Kidney (tissue), 14 donors: Measurements from ENCODE around the gene ATOSB. TPM values are rescaled to one million over a fixed set of nuclear protein-coding genes. Genes with fewer than 3 reads are reported as not detected.
A peak's percentile ranks its signal among the peaks of the same experiment; 100 is the strongest.

Experiments
- DNase-seq, 5 donors: peaks; one replicate each; pipeline ENCODE4 v3.0.0-alpha.2; 2013 to 2020
- FAIRE-seq: peaks from 2 replicates; lab custom pipeline; 2012; peaks lifted over from hg19 to GRCh38; lab: Jason Lieb, UNC
- H3K27ac ChIP-seq, 2 donors: one replicate each; pipeline ENCODE4 v1.7.0; 2013; ENCODE audit warnings: low read depth in 2 of 2, low read length in 2 of 2, inconsistent platforms in 1 of 2
- H3K27me3 ChIP-seq: one replicate; pipeline ENCODE4 v1.7.1; 2013; ENCODE audit warnings: low read length, inconsistent platforms; ENCODE audit not compliant: control insufficient read depth, insufficient read depth
- H3K36me3 ChIP-seq, 3 donors: one replicate each; pipeline versions ENCODE4 v1.7.0 to v1.7.1; 2013; ENCODE audit warnings: low read length in 3 of 3, control low read depth in 1 of 3, inconsistent platforms in 1 of 3; ENCODE audit not compliant: insufficient read depth in 3 of 3, control insufficient read depth in 2 of 3
- H3K4me1 ChIP-seq, 3 donors: one replicate each; pipeline versions ENCODE4 v1.7.0 to v1.7.1; 2013; ENCODE audit warnings: low read length in 3 of 3, inconsistent platforms in 1 of 3, low read depth in 1 of 3; ENCODE audit not compliant: control insufficient read depth in 2 of 3, insufficient read depth in 2 of 3
- H3K4me3 ChIP-seq, 3 donors: one replicate each; pipeline versions ENCODE4 v1.7.0 to v1.8.1; 2013; ENCODE audit warnings: low read length in 3 of 3, control low read depth in 1 of 3, inconsistent platforms in 1 of 3
- H3K9ac ChIP-seq, 3 donors: one replicate each; pipeline versions ENCODE4 v1.7.0 to v1.7.1; 2013; ENCODE audit warnings: low read length in 3 of 3, control low read depth in 1 of 3, inconsistent platforms in 1 of 3
- H3K9me3 ChIP-seq, 3 donors: one replicate each; pipeline versions ENCODE4 v1.7.0 to v1.7.1; 2013; ENCODE audit warnings: low read length in 3 of 3, control low read depth in 1 of 3, inconsistent platforms in 1 of 3; ENCODE audit not compliant: control insufficient read depth in 2 of 3, insufficient read depth in 1 of 3
- intact Hi-C: fragments of 100-400 bp; cut with DNase I; formaldehyde crosslinking; loops from one replicate; pipeline ENCODE4 v1.11.1; 2022
- polyA plus RNA-seq: library from polyadenylated mRNA; stranded (reverse); fragments of 350-450 nt; fragmentation: Illumina TruSeq; extraction: RNeasy Lipid Tissue Mini Kit (QIAGEN cat#74804); gene quantifications from one replicate; pipeline ENCODE4 v1.2.3, GENCODE V29; 2014; ENCODE audit warnings: low read depth, low replicate concordance; ENCODE audit not compliant: insufficient read depth
- total RNA-seq: library from RNA; stranded (reverse); fragmentation: NEBNext Ultra II Directional; extraction: Animal tissue kit (Norgen Biotek cat#: 25700); gene quantifications from one replicate; pipeline ENCODE4 v1.2.1, GENCODE V29; 2021
- TF ChIP-seq, protein P1 (sequence below): IDR thresholded peaks from 3 replicates; pipeline ENCODE4 v1.5.1; 2012; ENCODE audit warnings: mild to moderate bottlenecking, moderate library complexity, borderline replicate concordance; ENCODE audit not compliant: insufficient read depth; ENCODE audit errors: extremely low read depth
- donor health status: control.
- donor health status: control.
- donor health status: control.
- donor health status: control.
- donor health status: control.
- donor health status: DM: yes; HTN: yes; CAD: no.
- donor health status: Normal renal cell carcinoma (clear cell type).

Gene ATOSB
- total and polyA plus RNA-seq, 2 donors from 2014 or later: 18.6 to 19.5 TPM

DNA sequence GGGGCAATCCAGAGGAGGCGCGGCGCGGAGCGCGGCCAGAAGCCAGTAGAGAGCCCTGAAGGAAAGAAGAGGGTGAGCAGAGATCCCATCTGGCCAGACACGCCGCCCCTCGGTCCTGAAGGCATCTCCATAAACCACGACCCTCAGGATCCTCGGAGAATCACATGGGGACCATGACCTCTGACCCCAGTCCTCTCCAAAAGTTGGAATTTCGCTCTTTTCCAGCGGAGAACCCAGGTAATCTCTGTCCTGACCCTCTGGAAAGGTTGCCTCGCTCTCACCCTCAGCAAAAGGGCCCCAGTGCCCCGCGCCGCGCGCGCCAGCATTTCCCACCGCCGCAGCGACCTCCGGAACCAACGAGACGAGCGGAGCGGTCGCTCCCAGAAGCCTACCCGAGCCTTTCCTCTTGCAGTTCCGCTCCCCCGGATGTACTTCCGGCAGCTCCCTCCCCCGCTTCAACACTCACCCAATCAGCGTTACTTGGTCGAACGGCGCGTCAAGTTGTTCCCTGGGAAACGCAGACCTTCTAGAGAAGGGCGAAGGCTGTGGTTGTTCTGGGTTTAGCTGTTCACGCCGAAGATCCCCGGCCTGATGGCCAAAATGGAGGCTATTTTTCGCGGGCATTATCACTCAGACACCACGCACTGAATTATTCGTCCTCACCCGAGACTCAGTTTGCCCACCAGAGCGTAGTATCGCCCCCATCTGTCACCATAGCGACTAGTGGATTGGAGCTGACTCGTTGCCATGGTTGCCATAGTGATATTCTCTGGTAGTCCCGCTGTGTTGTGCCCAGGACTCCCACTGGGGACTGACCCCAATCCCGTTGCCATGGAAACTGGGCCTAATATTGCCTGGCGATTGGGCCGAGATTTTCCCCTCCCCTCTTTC lies 12.6 kb downstream of the ATOSB start, which contains the start of gene STOML2:
Gene STOML2, minus strand, starts transcription at position 363 of the 891 bp plus-strand sequence. Its CDS starts 37 bp downstream, at position 326.
- H3K36me3 ChIP-seq: peaks cover 8 to 32% (median 21%) of the 10 kb centered on the region in 3 donors
- no peaks in the 10 kb centered on the region for H3K27me3 ChIP-seq
- intact Hi-C loops: no loop called here
- peaks cover 11 to 20% (median 15%) of the 10 kb centered on the region in 3 donors for H3K4me1 ChIP-seq
- peak within 1 kb of the TSS; percentile 83 to 99 (median 90) for H3K4me3 ChIP-seq
- TF ChIP-seq, protein P1, sequence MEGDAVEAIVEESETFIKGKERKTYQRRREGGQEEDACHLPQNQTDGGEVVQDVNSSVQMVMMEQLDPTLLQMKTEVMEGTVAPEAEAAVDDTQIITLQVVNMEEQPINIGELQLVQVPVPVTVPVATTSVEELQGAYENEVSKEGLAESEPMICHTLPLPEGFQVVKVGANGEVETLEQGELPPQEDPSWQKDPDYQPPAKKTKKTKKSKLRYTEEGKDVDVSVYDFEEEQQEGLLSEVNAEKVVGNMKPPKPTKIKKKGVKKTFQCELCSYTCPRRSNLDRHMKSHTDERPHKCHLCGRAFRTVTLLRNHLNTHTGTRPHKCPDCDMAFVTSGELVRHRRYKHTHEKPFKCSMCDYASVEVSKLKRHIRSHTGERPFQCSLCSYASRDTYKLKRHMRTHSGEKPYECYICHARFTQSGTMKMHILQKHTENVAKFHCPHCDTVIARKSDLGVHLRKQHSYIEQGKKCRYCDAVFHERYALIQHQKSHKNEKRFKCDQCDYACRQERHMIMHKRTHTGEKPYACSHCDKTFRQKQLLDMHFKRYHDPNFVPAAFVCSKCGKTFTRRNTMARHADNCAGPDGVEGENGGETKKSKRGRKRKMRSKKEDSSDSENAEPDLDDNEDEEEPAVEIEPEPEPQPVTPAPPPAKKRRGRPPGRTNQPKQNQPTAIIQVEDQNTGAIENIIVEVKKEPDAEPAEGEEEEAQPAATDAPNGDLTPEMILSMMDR: no peak
- peak; percentile 97 to 98 (median 98) for DNase-seq
- H3K9ac ChIP-seq: peak within 1 kb of the TSS; percentile 88 to 100 (median 93)
- FAIRE-seq: peak; percentile 53
- no peaks in the 10 kb centered on the region for H3K9me3 ChIP-seq
- H3K27ac ChIP-seq: peak within 1 kb of the TSS; percentile 80 to 82

DNA sequence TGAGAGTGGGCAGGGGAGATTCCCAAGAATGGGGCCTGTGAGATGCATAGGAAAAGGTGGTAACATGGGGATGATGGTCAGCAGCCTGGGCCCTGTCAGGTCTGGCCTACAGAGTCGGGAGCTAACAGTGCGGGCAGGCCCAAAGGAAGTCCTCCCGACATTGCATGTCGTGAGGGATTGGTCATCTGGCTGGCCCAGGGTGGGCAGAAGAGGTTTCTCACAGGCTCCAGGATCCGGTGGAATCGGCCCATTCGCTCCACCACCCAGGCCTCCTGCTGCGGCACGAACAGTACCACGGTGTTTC lies 13.2 kb downstream of the ATOSB start:
- DNase-seq: peak in 1 of 5 donors; percentile 85
- Histone ChIP-seq H3K9me3 (no peaks in the 10 kb centered on the region), H3K9ac (peak overlapping the region; percentile 88 to 100 (median 93)), H3K4me3 (peak overlapping the region; percentile 83 to 99 (median 90)), H3K4me1 (peaks cover 11 to 20% (median 15%) of the 10 kb centered on the region in 3 donors), H3K36me3 (peaks cover 8 to 28% (median 21%) of the 10 kb centered on the region in 3 donors), H3K27ac (peak overlapping the region; percentile 80 to 82), H3K27me3 (no peaks in the 10 kb centered on the region)
- no peak for FAIRE-seq
- intact Hi-C loops: no loop called here
- TF ChIP-seq, protein P1: no peak

DNA sequence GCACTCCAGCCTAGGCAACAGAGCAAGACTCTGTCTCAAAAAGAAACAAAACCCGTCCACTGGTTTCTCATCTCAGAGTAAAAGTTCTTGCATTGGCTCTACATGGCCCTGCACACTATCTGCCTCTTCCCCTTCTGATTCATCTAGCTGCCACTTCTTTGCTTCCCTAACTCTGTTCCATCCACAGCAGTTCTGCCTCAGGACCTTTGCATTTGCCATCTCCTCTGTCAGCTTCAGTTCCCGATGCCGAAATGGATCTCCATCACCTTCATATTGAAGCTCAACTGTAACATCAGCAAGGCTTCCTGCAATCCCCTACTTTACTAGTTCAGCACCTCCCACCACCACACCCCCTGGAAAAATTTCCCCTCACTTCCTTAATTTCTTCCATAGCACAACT lies 18.1 kb downstream of the ATOSB start:
- no peak overlapping the region for H3K9ac ChIP-seq
- H3K27ac ChIP-seq: no peak overlapping the region
- DNase-seq (no peak), FAIRE-seq (no peak)
- TF ChIP-seq, protein P1: no peak
- H3K9me3 ChIP-seq: no peaks in the 10 kb centered on the region
- intact Hi-C loops: no loop called here
- no peak overlapping the region for H3K4me3 ChIP-seq
- H3K27me3 ChIP-seq: no peaks in the 10 kb centered on the region
- peaks cover 6 to 16% (median 7%) of the 10 kb centered on the region in 3 donors for H3K4me1 ChIP-seq
- H3K36me3 ChIP-seq: peaks cover 7 to 27% (median 14%) of the 10 kb centered on the region in 3 donors
